HG02970 (cell line): ENCODE results near the gene NRG2.
A peak's percentile ranks its signal among the peaks of the same experiment; 100 is the strongest.

Experiments
- ATAC-seq: cut with Tn5 transposase; IDR thresholded peaks from one replicate; pipeline ENCODE4 v1.9.1; 2021; ENCODE audit warnings: mild to moderate bottlenecking, moderate library complexity, moderate number of reproducible peaks; ENCODE audit not compliant: unreplicated experiment, low FRiP score

Gene NRG2

DNA sequence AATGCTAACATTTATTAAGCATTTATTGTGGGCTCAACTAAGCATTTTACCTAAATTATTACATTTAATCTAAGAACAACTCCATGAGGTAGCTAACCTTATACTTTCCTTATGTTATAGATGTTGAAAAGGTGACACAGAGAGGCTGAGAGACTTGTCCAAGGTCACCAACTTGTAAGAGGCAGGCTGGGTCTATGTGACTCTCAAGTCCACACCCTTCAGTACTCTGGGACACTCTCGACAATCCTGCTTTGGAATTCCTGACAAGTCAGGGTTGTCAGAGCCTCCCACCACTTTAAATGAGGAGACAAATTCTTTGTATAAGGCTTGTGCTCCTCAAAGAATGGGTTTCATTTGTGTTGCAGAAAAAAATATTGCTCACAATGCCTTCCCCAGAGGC, 67.2 kb downstream of the NRG2 start:
- ATAC-seq, result no peak

DNA sequence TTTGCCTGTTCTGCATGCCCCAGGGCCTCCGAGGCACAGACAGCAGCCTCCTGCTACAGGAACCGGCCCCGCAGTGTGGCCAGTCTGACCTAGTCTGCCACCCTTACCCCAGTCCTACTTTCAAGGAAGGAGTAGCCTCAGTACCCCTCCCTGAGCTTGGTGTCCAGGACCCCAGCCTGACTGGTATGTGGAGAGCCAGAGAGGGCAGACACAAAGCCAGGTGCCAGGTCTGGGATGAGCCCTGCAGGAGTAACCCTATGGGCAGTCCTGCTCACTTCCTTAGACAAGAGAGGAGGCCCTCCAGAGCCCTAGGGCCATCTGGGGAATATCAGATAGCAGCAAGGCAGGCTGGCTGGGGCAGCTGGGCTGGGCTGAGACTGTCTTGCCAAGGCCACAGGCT, 67.8 kb downstream of the NRG2 start:
- ATAC-seq, result no peak

- ATAC-seq, result no peak
Measured at GRCh38 chr5:139974661-139975060, 68.4 kb downstream of the NRG2 start.

DNA sequence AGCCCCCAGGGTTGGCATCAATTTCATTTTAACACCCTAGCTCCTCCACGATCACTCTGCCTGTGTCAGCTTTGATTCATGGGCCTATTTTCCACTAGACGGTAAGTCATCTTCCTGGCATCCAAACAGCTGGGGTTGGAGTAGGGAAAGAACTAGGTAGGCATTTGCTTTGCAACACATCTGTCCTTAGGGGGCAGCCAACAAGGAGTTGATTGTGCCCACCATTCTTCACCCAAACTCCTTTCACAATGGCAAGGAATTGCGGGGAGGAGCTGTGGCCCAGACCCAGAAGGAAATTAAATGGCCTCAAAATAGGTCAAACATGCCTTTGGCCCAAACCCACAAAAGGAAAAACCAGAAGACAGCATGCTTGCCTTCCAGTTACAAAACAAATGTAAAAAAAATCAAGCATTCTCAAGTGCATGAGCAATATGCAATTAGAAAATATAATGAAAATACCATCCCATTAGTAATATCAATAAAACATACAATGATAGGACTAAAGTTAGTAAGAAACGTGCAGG, 71.8 kb downstream of the NRG2 start:
- ATAC-seq, result no peak

DNA sequence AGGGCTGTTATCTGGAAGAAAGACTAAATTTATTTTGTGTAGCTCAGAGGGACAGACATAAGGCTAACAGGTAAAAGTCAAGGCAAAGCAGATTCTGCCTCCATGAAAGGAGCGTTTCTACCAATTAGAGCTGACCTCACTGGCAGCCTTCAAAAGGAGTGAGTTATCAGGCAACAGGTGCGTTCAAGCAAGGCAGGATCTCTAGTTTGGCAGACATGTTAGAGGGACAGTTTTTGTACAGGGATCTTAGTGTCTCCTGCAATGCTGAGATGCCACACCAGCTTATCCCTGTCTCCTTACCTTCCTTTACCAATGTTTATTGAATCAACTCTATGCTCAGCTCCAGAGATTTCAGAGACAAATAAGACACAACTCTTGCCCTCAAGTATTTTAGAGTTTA, 73.8 kb downstream of the NRG2 start:
- ATAC-seq, result no peak

DNA sequence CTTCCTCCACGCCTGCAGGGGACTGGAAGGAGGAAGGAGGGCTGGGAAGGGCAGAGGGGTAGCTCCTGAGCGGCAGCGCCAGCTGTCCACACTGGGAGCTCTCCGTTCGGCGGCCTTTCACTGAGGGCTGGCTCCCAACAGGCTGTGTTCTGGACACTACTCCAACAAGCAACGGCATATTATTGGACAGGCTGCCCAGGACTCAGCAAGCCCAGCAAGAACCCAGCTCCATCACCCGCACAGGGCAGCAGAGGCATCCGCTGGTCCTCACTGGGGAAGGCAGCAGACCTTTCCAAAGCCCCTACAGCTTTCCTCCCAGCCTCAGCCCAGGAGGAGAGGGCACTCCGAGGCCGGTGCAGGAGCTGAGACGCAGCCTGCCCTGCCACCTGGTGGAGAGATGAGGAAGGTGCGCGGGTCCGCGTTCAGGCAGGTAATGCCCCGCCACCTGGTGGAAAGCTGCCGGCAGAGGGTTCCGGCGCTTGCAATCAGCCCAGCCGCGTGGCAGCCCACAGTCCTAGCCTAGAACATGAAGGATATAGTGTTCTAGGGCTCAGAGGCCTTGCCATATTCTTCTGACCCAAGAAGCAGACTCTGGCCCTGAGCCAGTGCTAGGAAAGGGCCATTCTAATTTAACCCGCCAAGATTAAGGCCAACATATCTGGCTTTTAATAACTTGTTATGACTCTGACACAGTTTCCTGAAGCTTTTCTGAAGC, 74.4 kb downstream of the NRG2 start:
- ATAC-seq, result peak; percentile 91

- ATAC-seq, result no peak
Measured at GRCh38 chr5:139967353-139967752, 75.7 kb downstream of the NRG2 start.

GRCh38 chr5:139966856-139967255, 76.2 kb downstream of the NRG2 start:
- no peak for ATAC-seq

GRCh38 chr5:139964994-139965565, 78.0 kb downstream of the NRG2 start:
- no peak for ATAC-seq

DNA sequence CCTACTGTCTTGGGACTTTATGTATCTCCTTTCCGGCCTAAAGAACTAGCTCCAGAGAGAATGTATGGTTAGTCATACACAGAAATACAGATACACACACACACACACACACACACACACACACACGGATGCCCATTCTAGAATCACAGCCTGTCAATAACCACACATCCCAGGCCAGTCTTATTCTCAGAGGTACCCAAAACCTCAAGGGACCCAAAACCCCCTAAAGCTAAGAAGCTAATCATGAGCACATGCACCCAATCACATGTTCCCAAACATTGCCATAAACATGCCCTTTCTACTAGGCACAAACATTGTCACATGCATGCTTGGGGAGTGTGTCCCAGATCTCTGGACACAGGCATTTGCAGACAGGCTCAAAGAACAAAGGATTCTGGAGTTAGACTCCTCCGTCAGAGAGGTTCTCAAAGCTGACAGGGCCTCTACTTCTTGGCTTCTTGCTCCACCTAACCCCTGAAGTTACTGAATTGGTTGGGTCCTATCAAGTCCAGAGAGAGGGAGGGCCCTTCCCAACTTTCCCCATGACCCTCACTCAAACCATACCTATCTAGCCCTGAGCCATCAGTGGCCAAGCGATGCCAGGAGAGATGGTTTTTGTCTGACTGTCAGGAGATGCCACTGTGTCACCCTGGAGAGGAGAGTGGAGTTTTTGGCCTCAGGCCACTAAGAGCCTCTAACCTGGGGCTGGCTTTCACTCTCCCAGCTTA, 78.7 kb downstream of the NRG2 start:
- ATAC-seq, result no peak

GRCh38 chr5:139962445-139962844, 80.7 kb downstream of the NRG2 start:
- ATAC-seq, result no peak

DNA sequence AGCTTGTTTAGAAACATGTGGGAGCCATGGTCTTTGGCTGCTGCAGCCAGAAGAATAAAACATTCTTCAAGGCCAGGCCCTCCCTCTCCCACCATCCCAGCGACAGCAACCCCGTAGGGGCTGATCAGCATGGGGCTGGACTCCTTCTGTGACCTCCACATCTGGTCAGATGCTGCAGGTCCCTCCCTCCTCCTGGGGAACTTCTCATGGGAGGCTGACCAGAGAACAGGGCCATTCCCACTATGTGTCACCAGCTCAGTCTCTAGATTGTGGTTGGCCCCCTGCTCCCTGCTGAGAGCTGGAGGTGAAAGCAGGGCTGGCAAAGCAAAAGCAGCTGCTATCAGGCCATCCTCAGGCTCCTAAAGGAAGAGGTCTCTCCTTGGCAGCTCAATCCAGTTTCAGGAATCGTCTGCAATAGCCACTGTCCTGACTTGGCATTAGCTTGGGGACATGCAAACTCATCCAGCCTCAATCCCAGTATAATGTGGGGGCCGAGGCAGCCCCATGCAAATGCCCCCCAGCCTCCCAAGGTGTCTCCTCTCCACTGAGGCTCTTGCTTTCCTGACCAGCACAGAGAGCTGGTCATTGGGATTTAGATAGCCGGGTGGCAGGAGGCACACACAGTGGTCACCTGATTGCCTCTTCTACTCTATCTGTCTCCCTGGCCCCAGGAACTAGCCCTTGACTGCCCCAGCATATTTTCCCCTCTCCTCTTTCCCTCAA, 81.5 kb downstream of the NRG2 start:
- ATAC-seq, result no peak

DNA sequence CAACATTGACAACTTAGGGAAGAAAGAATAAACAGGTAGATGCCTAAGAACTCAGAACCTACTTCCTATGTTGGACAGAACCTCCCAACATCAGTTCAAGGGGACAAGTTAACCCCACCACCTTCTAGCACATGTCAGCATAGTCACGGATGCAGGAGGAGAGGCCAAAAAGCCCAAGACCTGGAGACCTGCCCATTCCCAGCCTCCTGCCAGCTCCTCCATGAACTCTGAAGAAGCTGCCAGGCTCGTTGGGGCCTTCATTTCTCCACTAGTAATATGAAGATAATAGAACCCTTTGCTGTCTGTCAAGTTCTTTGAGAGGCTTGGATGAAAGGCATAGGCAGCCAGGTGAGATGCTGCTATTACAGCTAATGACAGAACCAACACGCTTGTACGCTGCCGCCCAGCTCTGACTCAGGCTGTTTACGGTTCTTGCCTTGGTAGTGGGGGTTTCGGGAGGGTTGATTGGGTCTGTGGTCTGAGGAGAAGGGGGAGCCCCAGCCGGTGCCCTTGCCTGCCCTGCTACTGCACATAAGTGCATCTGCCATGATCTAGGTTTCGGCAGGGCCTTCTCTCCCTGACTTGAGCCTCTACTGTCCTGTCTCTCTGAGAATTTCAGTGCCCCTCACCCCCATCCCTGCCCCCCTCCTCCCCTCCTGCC, 82.2 kb downstream of the NRG2 start:
- ATAC-seq, result no peak

DNA sequence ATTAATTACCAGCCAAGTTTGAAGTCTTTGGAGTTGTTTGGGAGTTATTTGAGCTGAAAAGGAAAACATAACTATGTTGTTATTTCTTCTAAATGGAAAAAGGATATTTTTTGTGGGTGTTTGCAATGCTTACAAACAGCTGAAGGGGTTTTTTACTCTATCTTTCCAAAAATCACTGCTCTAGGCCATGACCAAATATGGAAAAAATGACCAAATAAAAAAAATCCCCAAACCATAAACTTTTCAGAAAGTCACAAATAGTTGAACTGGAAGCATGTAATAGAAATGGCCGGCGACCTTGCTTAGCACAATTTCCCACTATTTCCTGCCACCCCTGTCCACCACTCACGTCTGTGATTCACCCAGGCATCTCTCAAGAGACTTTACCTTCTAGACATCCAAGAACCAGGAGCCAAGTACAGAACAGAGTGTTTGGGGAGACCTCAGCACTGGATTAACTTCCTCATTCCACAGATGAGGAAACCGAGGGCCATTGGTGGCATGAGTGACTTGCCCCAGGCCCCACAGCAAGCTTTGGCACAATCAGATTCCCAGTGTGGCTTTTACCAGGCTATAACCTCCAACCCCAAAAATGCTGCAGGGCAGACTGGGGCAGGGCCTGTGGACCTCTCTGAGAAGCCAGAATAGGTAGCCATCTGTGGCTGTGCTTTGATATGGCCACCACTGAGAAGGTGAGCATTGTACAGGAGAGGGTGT, 84.5 kb downstream of the NRG2 start:
- no peak for ATAC-seq

- ATAC-seq, result no peak
Measured at GRCh38 chr5:139956342-139956741, 86.8 kb downstream of the NRG2 start.

- no peak for ATAC-seq
Measured at GRCh38 chr5:139955616-139956273, 87.4 kb downstream of the NRG2 start.

DNA sequence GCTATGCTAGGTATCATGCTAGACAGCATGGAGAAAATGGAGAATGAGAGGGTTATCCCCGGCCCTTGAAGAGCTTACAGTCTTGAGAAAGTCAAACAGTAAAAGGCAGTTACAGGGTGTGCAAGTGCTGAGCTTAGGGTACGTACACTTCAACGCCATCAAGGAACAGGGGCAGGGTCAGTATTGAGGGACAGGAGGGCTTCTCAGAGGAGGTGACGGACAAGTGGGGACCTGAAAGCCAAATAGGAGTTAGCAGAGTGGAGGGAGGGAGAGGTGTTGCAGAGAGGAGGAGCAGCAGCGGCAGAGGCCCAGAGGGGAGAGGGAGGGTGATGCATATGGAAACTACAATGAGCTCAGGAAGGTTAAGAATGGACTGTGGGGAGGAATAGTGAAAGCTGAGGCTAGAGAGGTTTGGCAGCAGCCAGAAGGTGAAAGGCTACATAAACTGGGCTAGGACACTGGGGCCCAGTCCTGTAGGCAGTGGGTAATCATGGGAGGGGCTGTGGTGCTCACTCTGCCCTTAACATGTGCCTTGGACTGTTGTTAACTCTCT, 88.0 kb downstream of the NRG2 start:
- ATAC-seq, result no peak

DNA sequence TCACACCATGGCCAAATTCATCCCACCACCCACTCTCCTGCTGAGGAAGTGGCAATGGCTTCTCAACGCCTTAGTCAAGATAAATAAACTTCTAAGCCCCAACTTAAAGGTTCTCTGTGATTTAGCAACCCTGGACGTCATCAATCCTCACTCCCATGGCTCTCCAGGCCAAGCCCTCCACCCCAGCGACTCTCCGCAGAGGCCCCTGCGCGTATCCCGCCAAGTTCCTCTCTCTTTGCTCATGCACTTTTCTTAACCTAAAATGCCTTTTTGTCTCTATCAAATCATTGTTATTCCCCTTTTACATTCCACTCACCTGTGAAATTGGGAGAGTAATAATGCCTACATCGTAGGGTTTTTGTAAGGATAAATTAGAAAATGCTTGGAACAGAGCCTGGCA, 88.6 kb downstream of the NRG2 start:
- ATAC-seq, result no peak

DNA sequence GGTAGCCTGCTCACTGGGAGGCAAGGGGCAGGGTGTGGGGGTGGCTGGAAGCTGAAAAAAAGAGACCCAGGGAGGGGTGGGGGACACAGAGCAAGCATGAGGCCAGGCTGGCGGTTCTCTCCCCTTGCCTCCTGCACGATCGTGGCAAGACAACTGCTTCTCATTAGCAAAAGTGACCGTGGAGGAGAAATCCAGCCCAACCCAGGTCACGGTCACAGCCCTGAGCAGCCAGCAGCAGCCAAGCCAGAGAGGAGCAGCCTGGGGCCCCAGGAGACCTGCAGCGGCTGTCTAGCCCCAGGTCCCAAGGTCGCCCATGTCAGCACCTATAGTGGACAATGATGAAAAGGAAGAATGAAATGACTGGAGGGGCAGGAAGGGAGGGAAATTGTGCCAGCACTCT, 89.1 kb downstream of the NRG2 start:
- no peak for ATAC-seq
